Activated T-helper 1 cell treated with anti-CD3 and anti-CD28 coated beads, Interleukin-12 subunit alpha, Interleukin-12 subunit beta, Interleukin-2, Interleukin-4 antibody, amounts not matched to agents 30 ng/mL and 10 ng/mL and 1 ng/mL, durations not matched to agents 14 hours and 24 hours and 36 hours (primary cell): ENCODE data around the gene COG1. TPM values are rescaled to one million over a fixed set of nuclear protein-coding genes. Genes with fewer than 3 reads are reported as not detected.

Experiments used
- DNase-seq: peaks from one replicate; pipeline ENCODE4 v3.0.0; 2021; ENCODE audit warnings: low spot score
- H3K27ac Mint-ChIP-seq: one replicate; pipeline ENCODE4 v1.8.0; 2021; ENCODE audit warnings: mild to moderate bottlenecking, mixed read lengths
- H3K27me3 Mint-ChIP-seq: one replicate; pipeline ENCODE4 v1.8.0; 2022; ENCODE audit warnings: mild to moderate bottlenecking, moderate library complexity, mixed read lengths; ENCODE audit not compliant: insufficient read depth
- H3K36me3 Mint-ChIP-seq: one replicate; pipeline ENCODE4 v1.8.0; 2021; ENCODE audit warnings: low read depth, mixed read lengths
- H3K4me1 Mint-ChIP-seq: one replicate; pipeline ENCODE4 v1.8.0; 2021; ENCODE audit warnings: low read depth, mixed read lengths
- H3K4me3 Mint-ChIP-seq: one replicate; pipeline ENCODE4 v1.8.0; 2021; ENCODE audit warnings: mild to moderate bottlenecking, moderate library complexity, mixed read lengths
- H3K9me3 Mint-ChIP-seq: one replicate; pipeline ENCODE4 v1.8.0; 2021; ENCODE audit warnings: mixed read lengths
- intact Hi-C: fragments of 100-400 bp; cut with micrococcal nuclease; formaldehyde crosslinking; loops from one replicate; pipeline ENCODE4 v1.15.1; 2024
- total RNA-seq: library from RNA; stranded (reverse); gene quantifications from 2 replicates; pipeline ENCODE4 v1.2.3, GENCODE V29; 2022

Gene COG1
- total RNA-seq, 1 donor from 2014 or later: 37.1 TPM

GRCh38 chr17:73157521-73157890 is 35.3 kb upstream of the COG1 start:
- Mint-ChIP-seq H3K4me1 (no peaks in the 10 kb centered on the region), H3K27ac (no peak overlapping the region), H3K9me3 (no peaks in the 10 kb centered on the region), H3K27me3 (peaks cover 24% of the 10 kb centered on the region), H3K4me3 (no peak overlapping the region), H3K36me3 (no peaks in the 10 kb centered on the region)
- no peak for DNase-seq
- intact Hi-C loops: no loop called here

- no peaks in the 10 kb centered on the region for H3K36me3 Mint-ChIP-seq
- H3K4me1 Mint-ChIP-seq: no peaks in the 10 kb centered on the region
- no peaks in the 10 kb centered on the region for H3K9me3 Mint-ChIP-seq
- peaks cover 30% of the 10 kb centered on the region for H3K27me3 Mint-ChIP-seq
- DNase-seq: no peak
- no peak overlapping the region for H3K27ac Mint-ChIP-seq
- intact Hi-C loops: no loop called here
- H3K4me3 Mint-ChIP-seq: no peak overlapping the region
These were observed 34.7 kb upstream of the COG1 start for GRCh38 chr17:73158133-73158532.

- H3K4me3 Mint-ChIP-seq: no peak overlapping the region
- H3K4me1 Mint-ChIP-seq: peaks cover 12% of the 10 kb centered on the region
- intact Hi-C loops: no loop called here
- H3K9me3 Mint-ChIP-seq: no peaks in the 10 kb centered on the region
- H3K27me3 Mint-ChIP-seq: peaks cover 53% of the 10 kb centered on the region
- no peak for DNase-seq
- H3K27ac Mint-ChIP-seq: no peak overlapping the region
- H3K36me3 Mint-ChIP-seq: no peaks in the 10 kb centered on the region
These were observed 31.8 kb upstream of the COG1 start for GRCh38 chr17:73160980-73161630.

- Mint-ChIP-seq H3K27me3 (peaks cover 71% of the 10 kb centered on the region), H3K9me3 (no peaks in the 10 kb centered on the region), H3K27ac (no peak overlapping the region), H3K4me3 (no peak overlapping the region), H3K4me1 (peaks cover 24% of the 10 kb centered on the region), H3K36me3 (no peaks in the 10 kb centered on the region)
- DNase-seq: no peak
- intact Hi-C loops: no loop called here
These were observed 29.8 kb upstream of the COG1 start for GRCh38 chr17:73163043-73163442.

- Mint-ChIP-seq H3K36me3 (no peaks in the 10 kb centered on the region), H3K9me3 (no peaks in the 10 kb centered on the region), H3K4me3 (peak overlapping the region; percentile 50), H3K4me1 (peaks cover 24% of the 10 kb centered on the region), H3K27me3 (peaks cover 62% of the 10 kb centered on the region), H3K27ac (no peak overlapping the region)
- no peak for DNase-seq
- intact Hi-C loops: no loop called here
These were observed 27.0 kb upstream of the COG1 start for GRCh38 chr17:73165616-73166404.

- Mint-ChIP-seq H3K27ac (no peak overlapping the region), H3K4me1 (peaks cover 24% of the 10 kb centered on the region), H3K36me3 (no peaks in the 10 kb centered on the region), H3K27me3 (peaks cover 59% of the 10 kb centered on the region), H3K9me3 (no peaks in the 10 kb centered on the region), H3K4me3 (peak overlapping the region; percentile 41)
- no peak for DNase-seq
- intact Hi-C loops: no loop called here
These were observed 25.9 kb upstream of the COG1 start for GRCh38 chr17:73166731-73167581.

GRCh38 chr17:73168667-73169066 is 24.2 kb upstream of the COG1 start:
- intact Hi-C loops: no loop called here
- Mint-ChIP-seq H3K9me3 (no peaks in the 10 kb centered on the region), H3K4me3 (no peak overlapping the region), H3K4me1 (peaks cover 20% of the 10 kb centered on the region), H3K27ac (no peak overlapping the region), H3K36me3 (no peaks in the 10 kb centered on the region), H3K27me3 (peaks cover 43% of the 10 kb centered on the region)
- no peak for DNase-seq

GRCh38 chr17:73170324-73170723 is 22.5 kb upstream of the COG1 start:
- Mint-ChIP-seq H3K27me3 (peaks cover 31% of the 10 kb centered on the region), H3K4me1 (peaks cover 11% of the 10 kb centered on the region), H3K36me3 (no peaks in the 10 kb centered on the region), H3K27ac (no peak overlapping the region), H3K4me3 (no peak overlapping the region), H3K9me3 (no peaks in the 10 kb centered on the region)
- DNase-seq: no peak
- intact Hi-C loops: no loop called here

- H3K4me1 Mint-ChIP-seq: peaks cover 3% of the 10 kb centered on the region
- intact Hi-C loops: no loop called here
- no peaks in the 10 kb centered on the region for H3K36me3 Mint-ChIP-seq
- H3K27ac Mint-ChIP-seq: no peak overlapping the region
- peaks cover 13% of the 10 kb centered on the region for H3K27me3 Mint-ChIP-seq
- no peak overlapping the region for H3K4me3 Mint-ChIP-seq
- DNase-seq: no peak
- no peaks in the 10 kb centered on the region for H3K9me3 Mint-ChIP-seq
These were observed 20.6 kb upstream of the COG1 start for GRCh38 chr17:73172252-73172651.

GRCh38 chr17:73174126-73174525 is 18.7 kb upstream of the COG1 start:
- H3K4me3 Mint-ChIP-seq: no peak overlapping the region
- no peak overlapping the region for H3K27ac Mint-ChIP-seq
- DNase-seq: no peak
- H3K4me1 Mint-ChIP-seq: no peaks in the 10 kb centered on the region
- H3K36me3 Mint-ChIP-seq: no peaks in the 10 kb centered on the region
- intact Hi-C loops: no loop called here
- peaks cover 6% of the 10 kb centered on the region for H3K27me3 Mint-ChIP-seq
- H3K9me3 Mint-ChIP-seq: no peaks in the 10 kb centered on the region

GRCh38 chr17:73175962-73176565 is 16.8 kb upstream of the COG1 start:
- intact Hi-C loops: no loop called here
- no peaks in the 10 kb centered on the region for H3K27me3 Mint-ChIP-seq
- H3K9me3 Mint-ChIP-seq: no peaks in the 10 kb centered on the region
- H3K4me3 Mint-ChIP-seq: no peak overlapping the region
- H3K27ac Mint-ChIP-seq: no peak overlapping the region
- no peaks in the 10 kb centered on the region for H3K4me1 Mint-ChIP-seq
- no peaks in the 10 kb centered on the region for H3K36me3 Mint-ChIP-seq
- no peak for DNase-seq

GRCh38 chr17:73179387-73179786 is 13.5 kb upstream of the COG1 start:
- no peaks in the 10 kb centered on the region for H3K4me1 Mint-ChIP-seq
- intact Hi-C loops: no loop called here
- H3K36me3 Mint-ChIP-seq: no peaks in the 10 kb centered on the region
- H3K4me3 Mint-ChIP-seq: no peak overlapping the region
- DNase-seq: no peak
- H3K27ac Mint-ChIP-seq: no peak overlapping the region
- no peaks in the 10 kb centered on the region for H3K9me3 Mint-ChIP-seq
- no peaks in the 10 kb centered on the region for H3K27me3 Mint-ChIP-seq

GRCh38 chr17:73179878-73180277 is 13.0 kb upstream of the COG1 start:
- no peak overlapping the region for H3K4me3 Mint-ChIP-seq
- H3K27me3 Mint-ChIP-seq: no peaks in the 10 kb centered on the region
- H3K9me3 Mint-ChIP-seq: no peaks in the 10 kb centered on the region
- H3K36me3 Mint-ChIP-seq: no peaks in the 10 kb centered on the region
- no peaks in the 10 kb centered on the region for H3K4me1 Mint-ChIP-seq
- no peak for DNase-seq
- H3K27ac Mint-ChIP-seq: no peak overlapping the region
- intact Hi-C loops: no loop called here
